CD4-positive, alpha-beta memory T cell (primary cell): Measurements from ENCODE around the gene BUD13. TPM values are rescaled to one million over a fixed set of nuclear protein-coding genes. Genes with fewer than 3 reads are reported as not detected.
"Not testable (repeated sequence)": the region's sequence is repeated elsewhere in the genome, so short reads cannot be mapped to it uniquely, and the experiment has no call there.

ENCODE experiments used
- CTCF ChIA-PET: fragments of 350-600 bp; sonication (Branson Sonifier 250); formaldehyde crosslinking; loops from one replicate; lab custom pipeline; 2021; ENCODE audit warnings: inconsistent platforms; ENCODE audit not compliant: partially characterized antibody; lab: Charles Lee
- POLR2A ChIA-PET: fragments of 350-600 bp; sonication (Branson Sonifier 250); formaldehyde crosslinking; loops from one replicate; lab custom pipeline; 2021; ENCODE audit not compliant: partially characterized antibody; lab: Charles Lee
- DNase-seq, 5 donors: peaks; one replicate each; pipeline versions ENCODE4 v3.0.0 to v3.0.0-alpha.2; 2020 to 2022; ENCODE audit warnings: mixed read lengths in 1 of 5
- H3K27ac ChIP-seq: one replicate; pipeline ENCODE4 v1.7.0; 2013; ENCODE audit warnings: low read depth, low read length
- H3K27me3 ChIP-seq: 2 replicates; pipeline ENCODE4 v1.7.0; 2013; ENCODE audit warnings: mild to moderate bottlenecking, low read length, moderate library complexity; ENCODE audit not compliant: insufficient read depth
- H3K36me3 ChIP-seq: 2 replicates; pipeline ENCODE4 v1.7.0; 2013; ENCODE audit warnings: mild to moderate bottlenecking, low read length, moderate library complexity; ENCODE audit not compliant: insufficient read depth
- H3K4me1 ChIP-seq: 2 replicates; pipeline ENCODE4 v1.7.0; 2013; ENCODE audit warnings: mild to moderate bottlenecking, low read length, moderate library complexity; ENCODE audit not compliant: insufficient read depth
- H3K4me3 ChIP-seq, 2 donors: one replicate each; pipeline ENCODE4 v1.7.0; 2013; ENCODE audit warnings: low read length in 2 of 2, mild to moderate bottlenecking in 1 of 2
- H3K9me3 ChIP-seq, 2 donors: one replicate each; pipeline ENCODE4 v1.7.0; 2013; ENCODE audit warnings: low read length in 2 of 2, control low read depth in 1 of 2; ENCODE audit not compliant: control insufficient read depth in 1 of 2
- H3K27ac Mint-ChIP-seq, 7 donors: one replicate each; pipeline ENCODE4 v1.8.0; 2020 to 2021; ENCODE audit warnings: mixed read lengths in 7 of 7, mild to moderate bottlenecking in 6 of 7, inconsistent platforms in 3 of 7, moderate library complexity in 3 of 7
- H3K27me3 Mint-ChIP-seq, 2 donors: one replicate each; pipeline ENCODE4 v1.8.0; 2020 to 2021; ENCODE audit warnings: mixed read lengths in 2 of 2
- H3K36me3 Mint-ChIP-seq, 2 donors: one replicate each; pipeline ENCODE4 v1.8.0; 2020 to 2021; ENCODE audit warnings: mixed read lengths in 2 of 2, inconsistent platforms in 1 of 2, mild to moderate bottlenecking in 1 of 2
- H3K4me1 Mint-ChIP-seq, 4 donors: one replicate each; pipeline ENCODE4 v1.8.0; 2020 to 2021; ENCODE audit warnings: mixed read lengths in 4 of 4, mild to moderate bottlenecking in 1 of 4
- H3K4me3 Mint-ChIP-seq, 8 donors: one replicate each; pipeline ENCODE4 v1.8.0; 2020 to 2021; ENCODE audit warnings: mixed read lengths in 8 of 8, mild to moderate bottlenecking in 7 of 8, moderate library complexity in 6 of 8, inconsistent platforms in 3 of 8
- H3K9me3 Mint-ChIP-seq, 8 donors: one replicate each; pipeline ENCODE4 v1.8.0; 2020 to 2021; ENCODE audit warnings: mixed read lengths in 8 of 8, mild to moderate bottlenecking in 5 of 8, inconsistent platforms in 3 of 8, moderate library complexity in 1 of 8
- intact Hi-C: fragments of 100-400 bp; cut with micrococcal nuclease; formaldehyde crosslinking; loops from one replicate; pipeline ENCODE4 v1.15.1; 2023
- polyA plus RNA-seq, 2 donors: library from polyadenylated mRNA; unstranded; fragments of 300-500 nt; fragmentation: Illumina TruSeq; gene quantifications; one replicate each; pipeline ENCODE4 v1.2.3, GENCODE V29; 2021
- total RNA-seq, 2 experiments: library from RNA; stranded (reverse); gene quantifications; one replicate each; pipeline ENCODE4 v1.2.3, GENCODE V29; 2021

The BUD13 gene
- total and polyA plus RNA-seq, 4 experiments from 2014 or later: 2.3 to 23.1 (median 20.3) TPM

GRCh38 chr11:116771935-116772334 is 852 bp downstream of the BUD13 start:
- H3K4me3 Mint-ChIP-seq: peak overlapping the region; percentile 97 to 100 (median 98)
- no peaks in the 10 kb centered on the region for H3K9me3 ChIP-seq
- peaks cover 0 to 5% (median 0%) of the 10 kb centered on the region in 8 donors for H3K9me3 Mint-ChIP-seq
- H3K4me1 ChIP-seq: peaks cover 24% of the 10 kb centered on the region
- H3K27ac ChIP-seq: peak overlapping the region; percentile 94
- peak overlapping the region; percentile 94 to 99 (median 98) for H3K27ac Mint-ChIP-seq
- peaks cover 24 to 47% (median 35%) of the 10 kb centered on the region in 4 donors for H3K4me1 Mint-ChIP-seq
- ChIA-PET POLR2A (interaction anchor here (1.2 to 7.7 kb wide), 2 partner anchors 14 to 326 kb away, joined by 6 to 100 read pairs; partner anchors contain the start of genes SIK3 and ZPR1), CTCF (interaction anchor here (0.9 to 7.3 kb wide), 4 partner anchors 19 to 334 kb away, joined by 3 to 46 read pairs (median 4); partner anchors contain the start of gene APOA5)
- DNase-seq: no peak
- H3K36me3 ChIP-seq: no peaks in the 10 kb centered on the region
- H3K36me3 Mint-ChIP-seq: peaks cover 15 to 38% of the 10 kb centered on the region in 2 donors
- intact Hi-C loops: loop anchor here (2.0 to 5.0 kb wide), 4 partner anchors 80 to 459 kb away; partner anchors contain the start of genes SIDT2 and SIK3
- peak overlapping the region; percentile 71 to 93 for H3K4me3 ChIP-seq
- no peaks in the 10 kb centered on the region for H3K27me3 ChIP-seq
- H3K27me3 Mint-ChIP-seq: no peaks in the 10 kb centered on the region

- Histone ChIP-seq H3K27me3 (no peaks in the 10 kb centered on the region), H3K9me3 (no peaks in the 10 kb centered on the region), H3K36me3 (peaks cover 59% of the 10 kb centered on the region), H3K27ac (no peak overlapping the region), H3K4me3 (no peak overlapping the region), H3K4me1 (no peaks in the 10 kb centered on the region)
- no peaks in the 10 kb centered on the region for H3K27me3 Mint-ChIP-seq
- H3K9me3 Mint-ChIP-seq: no peaks in the 10 kb centered on the region
- peaks cover 50 to 73% of the 10 kb centered on the region in 2 donors for H3K36me3 Mint-ChIP-seq
- intact Hi-C loops: no loop called here
- no peak for DNase-seq
- no peak overlapping the region for H3K27ac Mint-ChIP-seq
- no peak overlapping the region for H3K4me3 Mint-ChIP-seq
- peaks cover 6 to 9% (median 7%) of the 10 kb centered on the region in 4 donors for H3K4me1 Mint-ChIP-seq
- ChIA-PET POLR2A (interaction anchor here (1.0 kb wide), 1 partner anchor 10 kb away, joined by 3 read pairs; the partner anchor contains the start of gene BUD13), CTCF (no interaction called here)
Observed at GRCh38 chr11:116762132-116762531, 10.7 kb downstream of the BUD13 start.

GRCh38 chr11:116756044-116756443 is 16.7 kb downstream of the BUD13 start:
- H3K4me3 ChIP-seq, H3K27me3 ChIP-seq, H3K9me3 Mint-ChIP-seq, H3K27me3 Mint-ChIP-seq, H3K4me3 Mint-ChIP-seq, intact Hi-C loops, H3K27ac ChIP-seq, H3K27ac Mint-ChIP-seq, DNase-seq, POLR2A ChIA-PET, H3K9me3 ChIP-seq, H3K4me1 ChIP-seq, H3K4me1 Mint-ChIP-seq: not testable (repeated sequence)
- H3K36me3 Mint-ChIP-seq: peaks cover 54 to 65% of the 10 kb centered on the region in 2 donors
- CTCF ChIA-PET: interaction anchor here (3.9 kb wide), 1 partner anchor 13 kb away, joined by 19 read pairs; no protein-coding TSS in a partner anchor
- H3K36me3 ChIP-seq: peaks cover 59% of the 10 kb centered on the region

GRCh38 chr11:116750070-116750718 is 22.6 kb downstream of the BUD13 start:
- no peak overlapping the region for H3K4me3 ChIP-seq
- H3K9me3 ChIP-seq: no peaks in the 10 kb centered on the region
- Mint-ChIP-seq H3K4me1 (peaks cover 0 to 1% (median 0%) of the 10 kb centered on the region in 4 donors), H3K4me3 (no peak overlapping the region), H3K27ac (no peak overlapping the region), H3K9me3 (no peaks in the 10 kb centered on the region), H3K27me3 (no peaks in the 10 kb centered on the region), H3K36me3 (peaks cover 40 to 47% of the 10 kb centered on the region in 2 donors)
- ChIA-PET CTCF (interaction anchor here (2.0 to 2.6 kb wide), 2 partner anchors 9 to 15 kb away, joined by 6 read pairs; no protein-coding TSS in a partner anchor), POLR2A (interaction anchor here (1.1 kb wide), 1 partner anchor 103 kb away, joined by 3 read pairs; no protein-coding TSS in a partner anchor)
- H3K4me1 ChIP-seq: no peaks in the 10 kb centered on the region
- DNase-seq: no peak
- no peak overlapping the region for H3K27ac ChIP-seq
- H3K36me3 ChIP-seq: peaks cover 54% of the 10 kb centered on the region
- intact Hi-C loops: no loop called here
- no peaks in the 10 kb centered on the region for H3K27me3 ChIP-seq

GRCh38 chr11:116742104-116742503 is 30.7 kb downstream of the BUD13 start:
- intact Hi-C loops: no loop called here
- DNase-seq: no peak
- peaks cover 5 to 9% of the 10 kb centered on the region in 2 donors for H3K36me3 Mint-ChIP-seq
- no peak overlapping the region for H3K4me3 Mint-ChIP-seq
- H3K4me3 ChIP-seq: no peak overlapping the region
- no peaks in the 10 kb centered on the region for H3K9me3 Mint-ChIP-seq
- no peaks in the 10 kb centered on the region for H3K27me3 Mint-ChIP-seq
- no peak overlapping the region for H3K27ac ChIP-seq
- H3K4me1 ChIP-seq: no peaks in the 10 kb centered on the region
- H3K27me3 ChIP-seq: no peaks in the 10 kb centered on the region
- H3K9me3 ChIP-seq: no peaks in the 10 kb centered on the region
- ChIA-PET POLR2A (no interaction called here), CTCF (interaction anchor here (2.1 to 4.4 kb wide), 5 partner anchors 8 to 367 kb away, joined by 8 to 30 read pairs (median 10); no protein-coding TSS in a partner anchor)
- peaks cover 5% of the 10 kb centered on the region for H3K36me3 ChIP-seq
- H3K4me1 Mint-ChIP-seq: no peaks in the 10 kb centered on the region
- no peak overlapping the region for H3K27ac Mint-ChIP-seq

- DNase-seq: no peak
- Histone ChIP-seq H3K4me1 (no peaks in the 10 kb centered on the region), H3K4me3 (no peak overlapping the region), H3K27me3 (no peaks in the 10 kb centered on the region), H3K27ac (no peak overlapping the region), H3K36me3 (no peaks in the 10 kb centered on the region), H3K9me3 (no peaks in the 10 kb centered on the region)
- ChIA-PET POLR2A (no interaction called here), CTCF (interaction anchor here (1.3 to 4.4 kb wide), 2 partner anchors 9 to 14 kb away, joined by 5 to 19 read pairs; no protein-coding TSS in a partner anchor)
- Mint-ChIP-seq H3K27me3 (no peaks in the 10 kb centered on the region), H3K27ac (no peak overlapping the region), H3K36me3 (peaks cover 0 to 2% of the 10 kb centered on the region in 2 donors), H3K9me3 (no peaks in the 10 kb centered on the region), H3K4me1 (no peaks in the 10 kb centered on the region), H3K4me3 (no peak overlapping the region)
- intact Hi-C loops: no loop called here
Observed at GRCh38 chr11:116740741-116741140, 32.0 kb downstream of the BUD13 start.

GRCh38 chr11:116738975-116739374 is 33.8 kb downstream of the BUD13 start:
- no peaks in the 10 kb centered on the region for H3K27me3 Mint-ChIP-seq
- Histone ChIP-seq H3K36me3 (no peaks in the 10 kb centered on the region), H3K27ac (no peak overlapping the region), H3K9me3 (no peaks in the 10 kb centered on the region), H3K4me3 (no peak overlapping the region), H3K4me1 (no peaks in the 10 kb centered on the region), H3K27me3 (no peaks in the 10 kb centered on the region)
- no peaks in the 10 kb centered on the region for H3K9me3 Mint-ChIP-seq
- H3K36me3 Mint-ChIP-seq: no peaks in the 10 kb centered on the region
- H3K27ac Mint-ChIP-seq: peak overlapping the region in 1 of 7 donors; percentile 60
- no peak overlapping the region for H3K4me3 Mint-ChIP-seq
- intact Hi-C loops: no loop called here
- POLR2A ChIA-PET: no interaction called here
- CTCF ChIA-PET: interaction anchor here (1.0 to 1.5 kb wide), 4 partner anchors 12 to 367 kb away, joined by 3 to 6 read pairs (median 4); partner anchors contain the start of gene APOA5
- no peak for DNase-seq
- no peaks in the 10 kb centered on the region for H3K4me1 Mint-ChIP-seq
